GM19395 (cell line): ENCODE data around the gene ZNF397.
"Not testable (repeated sequence)": the region's sequence is repeated elsewhere in the genome, so short reads cannot be mapped to it uniquely, and the experiment has no call there.

Source experiments
- ATAC-seq: cut with Tn5 transposase; IDR thresholded peaks from one replicate; pipeline ENCODE4 v1.9.1; 2021; ENCODE audit warnings: mild to moderate bottlenecking, moderate library complexity; ENCODE audit not compliant: unreplicated experiment

The ZNF397 gene

DNA sequence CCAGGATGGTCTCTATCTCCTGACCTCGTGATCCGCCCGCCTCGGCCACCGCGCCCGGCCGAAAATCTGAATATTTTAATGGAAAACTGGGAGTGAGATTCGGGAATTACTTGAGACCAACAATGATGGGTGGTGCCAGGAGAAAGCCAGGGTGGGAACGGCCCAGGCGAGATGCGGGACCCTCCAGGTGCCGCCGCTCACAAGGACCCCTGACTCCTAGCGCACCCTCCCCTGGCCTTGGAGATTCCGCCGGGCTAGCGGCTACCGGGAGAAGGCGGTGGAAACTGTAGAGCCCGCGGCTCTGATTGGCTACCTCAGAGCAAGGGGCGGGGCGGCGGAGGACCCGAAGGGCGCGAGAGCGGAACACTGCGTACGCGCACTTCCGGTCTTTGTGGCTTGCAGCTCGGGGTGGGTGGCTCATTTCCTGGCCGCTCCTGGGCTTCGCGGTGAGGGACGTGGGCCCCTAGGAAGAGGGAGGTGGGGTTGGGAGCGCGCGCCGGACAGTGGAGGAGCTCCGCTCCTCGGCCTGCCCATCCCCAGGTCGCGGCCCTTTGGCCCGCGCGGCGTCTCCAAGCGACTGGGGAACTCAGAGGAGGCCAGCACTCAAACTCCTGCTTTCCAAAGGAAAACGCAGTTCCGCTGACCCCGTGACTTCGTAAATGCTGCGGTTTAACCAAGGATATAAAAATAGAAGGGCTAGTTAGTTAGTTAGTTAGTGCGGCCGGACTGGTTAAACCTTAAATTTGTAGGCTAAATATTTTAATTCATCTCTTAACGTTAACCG lies at the start of gene ZNF397:
Gene ZNF397 (plus strand): TSS at position 371 of the 784 bp plus-strand sequence. CDS start 1,437 bp downstream, outside the sequence.
- ATAC-seq: peak; percentile 99

DNA sequence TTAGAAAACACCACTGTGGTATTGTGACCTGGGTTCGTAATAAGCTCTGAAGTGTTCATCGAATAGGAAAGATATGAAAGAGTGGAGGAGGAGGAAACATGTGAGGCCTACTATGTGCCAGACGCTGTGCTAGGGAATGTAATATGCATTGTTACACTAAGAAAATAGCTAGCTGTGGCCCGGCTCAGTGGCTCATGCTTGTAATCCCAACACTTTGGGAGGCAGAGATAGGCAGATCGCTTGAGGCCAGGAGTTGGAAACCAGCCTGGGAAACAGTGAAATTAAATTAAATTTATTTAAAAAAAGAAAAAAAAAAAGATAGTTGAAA lies 49.2 kb upstream of the ZNF397 start:
- no peak for ATAC-seq

DNA sequence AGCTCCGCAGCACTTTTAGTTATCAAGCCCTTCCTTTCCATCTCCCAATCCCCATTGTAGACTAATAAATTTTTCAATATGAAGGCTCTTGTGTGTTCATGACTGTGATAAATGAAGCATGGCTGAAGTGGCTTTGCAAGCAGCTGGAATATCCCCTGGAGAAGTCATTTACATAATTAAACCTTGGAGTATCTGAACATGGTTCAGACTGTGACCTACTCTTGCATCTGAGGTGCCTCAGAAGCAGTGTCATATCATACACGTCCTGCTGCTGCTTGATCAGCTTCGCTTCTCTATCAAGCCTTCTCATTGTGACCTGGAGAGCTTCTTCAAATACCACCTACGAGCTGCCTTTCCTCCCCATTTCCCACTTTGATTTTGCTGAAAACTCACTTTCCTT lies 48.4 kb upstream of the ZNF397 start:
- no peak for ATAC-seq

DNA sequence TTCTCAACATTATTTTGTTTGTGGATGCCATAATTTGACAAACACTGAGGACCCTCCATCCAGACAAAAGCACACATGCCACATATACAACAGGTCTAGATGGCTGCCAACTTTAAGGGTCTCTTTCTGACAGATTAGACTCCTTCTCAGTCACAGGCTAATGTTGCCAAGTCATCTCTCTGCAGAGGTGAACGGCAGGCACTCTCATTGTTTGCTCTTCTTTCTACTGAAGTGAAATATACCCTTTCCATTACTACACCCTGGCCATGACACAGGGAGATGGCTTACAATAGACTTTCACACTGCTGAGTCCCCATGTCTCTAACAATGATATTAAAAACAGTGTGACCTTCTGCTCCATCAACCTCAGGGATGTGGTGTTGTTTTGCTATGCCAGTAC lies 47.5 kb upstream of the ZNF397 start:
- ATAC-seq: no peak

DNA sequence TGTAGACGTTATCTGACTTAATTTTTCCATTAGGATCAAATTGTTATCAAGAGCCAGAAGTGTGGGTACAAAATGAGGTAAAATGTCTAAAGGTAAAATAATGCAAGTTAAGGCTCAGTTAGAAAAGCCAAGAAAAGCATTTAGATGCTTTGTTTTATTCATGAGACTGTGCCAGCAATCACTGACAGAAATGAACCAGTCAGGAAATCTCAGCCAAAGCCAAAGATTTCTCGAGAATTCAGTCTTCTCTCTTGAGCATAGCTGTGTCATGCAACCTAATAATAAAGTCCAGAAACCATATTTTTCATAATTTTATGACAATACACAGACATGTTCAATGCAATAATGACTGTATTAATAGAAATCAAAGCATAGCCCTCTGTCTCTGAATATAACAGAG lies 43.5 kb upstream of the ZNF397 start:
- no peak for ATAC-seq

DNA sequence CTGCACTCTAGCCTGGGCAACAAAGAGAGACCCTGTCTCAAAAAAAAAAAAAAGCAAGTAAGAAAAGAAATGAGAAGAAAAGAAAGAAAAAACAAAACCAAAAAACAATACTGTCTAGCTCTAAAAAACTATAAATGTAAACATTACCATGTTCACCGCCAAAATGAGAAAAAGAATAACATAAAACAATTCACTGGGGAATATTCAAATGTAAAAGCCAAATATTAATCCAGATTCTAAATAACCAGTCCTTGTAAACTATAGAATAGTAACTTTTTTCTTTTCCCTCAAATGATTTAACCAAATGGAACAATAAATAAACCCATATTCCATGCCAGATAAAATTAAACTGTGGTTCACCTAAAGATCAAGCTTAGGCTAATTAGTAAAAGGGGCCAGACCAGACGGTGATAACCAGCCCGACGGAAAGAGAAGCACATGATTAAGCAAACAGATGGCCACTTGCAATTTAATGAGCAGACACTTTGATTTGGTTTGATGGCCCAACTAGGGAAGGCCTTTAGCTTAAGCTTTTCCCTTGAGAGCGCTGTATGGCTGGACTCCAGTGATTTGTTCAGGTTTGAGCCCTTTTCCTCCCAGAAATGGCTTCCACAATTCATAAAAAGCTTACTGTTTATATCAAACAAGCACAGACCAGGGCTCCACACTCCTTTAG lies 39.4 kb upstream of the ZNF397 start:
- ATAC-seq: no peak

DNA sequence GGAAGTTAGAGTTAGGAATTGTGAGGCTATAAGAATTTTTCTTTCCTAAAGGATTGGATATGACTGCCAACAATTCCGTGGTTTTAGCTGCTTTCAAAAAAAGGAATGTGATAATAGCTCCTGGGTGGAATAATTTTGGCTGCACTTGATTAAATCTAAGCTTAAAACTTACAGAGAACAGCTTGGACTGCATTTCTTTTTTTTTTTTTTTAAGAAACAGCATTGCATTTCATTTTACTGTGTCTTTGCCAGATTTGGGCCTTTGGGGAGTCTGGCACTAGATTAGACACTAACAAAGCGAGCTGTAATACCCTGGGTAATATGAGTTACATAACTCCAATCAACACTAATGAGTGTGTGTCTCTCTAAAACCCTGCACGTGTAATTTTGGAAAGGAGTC lies 37.8 kb upstream of the ZNF397 start:
- ATAC-seq: no peak

DNA sequence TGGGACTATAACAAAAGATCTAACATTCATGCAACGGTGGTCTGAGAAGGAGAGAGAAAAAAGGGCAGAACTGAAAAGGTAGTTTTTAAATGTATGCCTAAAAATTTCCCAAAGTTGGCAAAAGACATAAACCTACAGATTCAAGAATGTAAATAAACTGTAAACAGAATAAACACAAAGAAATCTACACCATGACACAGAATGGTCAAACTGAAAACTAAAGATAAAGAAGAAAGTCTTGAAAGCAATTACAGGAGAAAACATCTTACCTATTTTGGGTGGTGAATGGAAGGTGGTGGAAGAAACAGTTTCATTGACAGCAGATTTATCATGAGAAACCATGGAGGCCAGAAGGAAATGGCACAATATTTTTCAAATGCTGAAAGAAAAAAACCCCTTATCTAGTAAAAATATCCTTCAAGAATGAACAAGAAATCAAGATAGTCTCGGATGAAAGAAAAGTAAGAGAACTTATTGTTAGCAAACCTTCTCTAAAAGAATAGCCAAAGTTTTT lies 35.6 kb upstream of the ZNF397 start:
- no peak for ATAC-seq

DNA sequence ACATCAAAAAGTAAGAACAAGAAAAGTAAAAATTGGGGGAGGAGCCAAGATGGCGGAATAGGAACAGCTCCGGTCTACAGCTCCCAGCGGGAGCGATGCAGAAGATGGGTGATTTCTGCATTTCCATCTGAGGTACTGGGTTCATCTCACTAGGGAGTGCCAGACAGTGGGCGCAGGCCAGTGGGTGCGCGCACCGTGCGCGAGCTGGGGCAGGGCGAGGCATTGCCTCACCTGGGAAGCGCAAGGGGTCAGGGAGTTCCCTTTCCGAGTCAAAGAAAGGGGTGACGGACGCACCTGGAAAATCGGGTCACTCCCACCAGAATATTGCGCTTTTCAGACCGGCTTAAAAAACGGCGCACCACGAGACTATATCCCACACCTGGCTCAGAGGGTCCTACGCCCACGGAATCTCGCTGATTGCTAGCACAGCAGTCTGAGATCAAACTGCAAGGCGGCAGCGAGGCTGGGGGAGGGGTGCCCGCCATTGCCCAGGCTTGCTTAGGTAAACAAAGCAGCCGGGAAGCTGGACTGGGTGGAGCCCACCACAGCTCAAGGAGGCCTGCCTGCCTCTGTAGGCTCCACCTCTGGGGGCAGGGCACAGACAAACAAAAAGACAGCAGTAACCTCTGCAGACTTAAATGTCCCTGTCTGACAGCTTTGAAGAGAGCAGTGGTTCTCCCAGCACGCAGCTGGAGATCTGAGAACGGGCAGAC lies 34.9 kb upstream of the ZNF397 start:
- not testable (repeated sequence) for ATAC-seq

DNA sequence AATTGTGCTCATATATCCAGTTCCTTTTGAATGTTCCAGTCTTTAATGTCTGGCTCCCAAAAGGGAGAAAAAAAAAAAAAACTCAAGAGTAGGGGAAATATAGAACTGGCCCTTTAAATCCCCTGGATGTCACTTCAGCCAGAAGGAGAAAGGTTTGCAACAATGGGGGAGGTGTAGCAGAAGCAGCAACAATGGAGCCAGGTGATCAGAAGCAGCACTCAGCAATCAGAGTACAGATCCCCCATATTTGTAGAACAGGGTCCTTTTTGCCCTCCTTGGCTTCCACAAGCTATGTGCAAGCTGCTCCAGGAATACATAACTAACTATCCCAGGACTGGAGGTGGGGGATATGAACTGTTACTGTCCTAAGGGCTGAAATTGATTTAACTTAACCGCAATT lies 25.8 kb upstream of the ZNF397 start:
- no peak for ATAC-seq

DNA sequence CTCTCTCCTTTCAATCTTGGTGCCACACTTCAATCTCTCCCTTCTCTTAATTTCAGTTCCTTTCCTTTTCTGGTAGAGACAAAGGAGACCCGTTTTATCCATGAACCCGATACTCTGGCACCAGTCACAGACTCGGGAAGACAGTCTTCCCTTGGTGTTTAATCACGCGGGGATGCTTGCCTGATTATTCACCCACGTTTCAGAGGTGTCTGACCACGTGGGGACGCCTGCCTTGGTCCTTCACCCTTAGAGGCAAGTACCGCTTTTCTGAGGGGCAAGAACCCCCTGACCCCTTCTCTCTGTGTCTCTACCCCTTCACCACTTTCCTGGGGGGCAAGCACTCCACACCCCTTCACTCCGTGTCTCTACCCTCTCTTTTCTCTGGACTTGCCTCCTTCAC lies 24.2 kb upstream of the ZNF397 start:
- not testable (repeated sequence) for ATAC-seq

DNA sequence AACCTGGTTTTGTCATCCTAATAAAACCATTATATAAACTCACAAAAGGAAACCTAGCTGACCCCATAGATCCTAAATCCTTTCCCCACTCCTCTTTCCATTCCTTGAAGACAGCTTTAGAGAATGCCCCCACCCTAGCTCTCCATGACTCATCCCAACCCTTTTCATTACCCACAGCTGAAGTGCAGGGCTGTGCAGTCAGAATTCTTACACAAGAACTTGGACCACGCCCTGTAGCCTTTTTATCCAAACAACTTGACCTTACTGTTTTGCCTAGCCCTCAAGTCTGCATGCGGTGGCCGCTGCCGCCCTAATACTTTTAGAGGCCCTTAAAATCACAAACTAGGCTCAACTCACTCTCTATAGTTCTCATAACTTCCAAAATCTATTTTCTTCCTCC lies 21.5 kb upstream of the ZNF397 start:
- not testable (repeated sequence) for ATAC-seq

DNA sequence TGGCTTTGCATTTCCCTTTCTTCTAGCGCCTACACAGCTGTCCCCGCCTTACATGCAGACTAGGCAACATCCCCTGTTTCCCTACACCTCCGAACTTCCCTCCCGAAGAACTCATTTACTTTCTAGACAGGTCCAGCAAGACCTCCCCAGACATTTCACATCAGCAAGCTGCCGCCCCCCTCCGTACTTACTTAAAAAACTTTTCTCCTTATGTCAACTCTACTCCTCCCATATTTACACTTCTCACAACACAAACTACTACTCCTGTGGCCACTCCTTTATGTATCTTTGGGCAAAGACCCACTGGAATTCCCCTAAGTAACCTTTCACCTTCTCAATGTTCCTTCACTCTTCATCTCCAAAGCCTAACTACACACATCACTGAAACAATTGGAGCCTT lies 20.4 kb upstream of the ZNF397 start:
- no peak for ATAC-seq

DNA sequence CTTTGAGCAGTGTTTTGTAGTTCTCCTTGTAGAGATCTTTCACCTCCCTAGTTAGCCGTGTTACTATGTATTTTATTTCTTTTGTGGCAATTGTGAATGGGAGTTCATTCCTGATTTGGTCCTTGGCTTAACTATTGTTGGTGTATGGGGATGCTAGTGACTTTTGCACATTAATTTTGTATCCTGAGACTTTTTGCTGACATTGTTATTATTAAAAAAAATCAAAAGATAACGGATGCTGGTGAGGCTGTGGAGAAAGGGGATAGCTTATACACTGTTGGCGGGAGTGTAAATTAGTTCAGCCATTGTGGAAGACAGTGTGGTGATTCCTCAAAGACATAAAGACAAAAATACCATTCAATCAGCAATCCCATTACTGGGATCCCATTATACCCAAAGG lies 17.0 kb upstream of the ZNF397 start:
- no peak for ATAC-seq

DNA sequence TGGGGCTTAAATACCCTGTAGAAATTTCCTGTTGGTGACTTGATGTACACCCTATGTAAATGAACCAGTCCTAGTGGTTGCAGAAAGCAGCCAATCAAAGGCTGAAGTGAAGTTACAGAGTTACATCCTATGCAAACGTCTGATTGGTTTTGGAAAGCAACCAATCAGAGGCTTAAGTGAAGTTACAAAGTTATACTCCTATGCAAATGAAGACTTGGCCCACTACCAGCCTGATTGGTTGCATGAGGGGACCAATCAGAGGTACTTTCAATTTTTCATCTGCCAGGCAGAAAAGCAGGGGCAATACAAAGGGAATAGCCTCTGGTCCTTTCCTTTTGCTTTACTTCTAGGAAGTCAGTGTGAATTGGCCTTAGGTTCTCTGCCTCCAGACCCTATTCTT lies 13.6 kb upstream of the ZNF397 start:
- no peak for ATAC-seq

DNA sequence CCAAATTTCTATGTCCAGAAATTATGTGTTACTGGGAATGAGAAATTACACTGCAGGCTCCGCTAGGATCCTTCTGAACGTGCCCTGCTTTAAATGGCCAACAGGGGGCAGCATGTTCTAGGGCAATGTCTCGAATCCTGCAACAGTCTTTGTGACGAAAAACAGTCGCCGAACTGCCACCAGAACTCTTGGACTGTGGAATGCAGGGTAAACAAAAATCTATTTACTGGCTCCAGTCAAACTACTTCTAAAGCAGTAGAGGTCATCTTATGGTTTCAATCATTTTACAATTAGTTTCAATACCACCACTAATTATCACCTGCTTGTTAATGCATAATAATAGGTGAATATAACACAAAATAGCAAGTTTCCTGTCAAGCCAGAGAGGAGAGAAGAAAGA lies 9.8 kb upstream of the ZNF397 start:
- ATAC-seq: peak; percentile 94

DNA sequence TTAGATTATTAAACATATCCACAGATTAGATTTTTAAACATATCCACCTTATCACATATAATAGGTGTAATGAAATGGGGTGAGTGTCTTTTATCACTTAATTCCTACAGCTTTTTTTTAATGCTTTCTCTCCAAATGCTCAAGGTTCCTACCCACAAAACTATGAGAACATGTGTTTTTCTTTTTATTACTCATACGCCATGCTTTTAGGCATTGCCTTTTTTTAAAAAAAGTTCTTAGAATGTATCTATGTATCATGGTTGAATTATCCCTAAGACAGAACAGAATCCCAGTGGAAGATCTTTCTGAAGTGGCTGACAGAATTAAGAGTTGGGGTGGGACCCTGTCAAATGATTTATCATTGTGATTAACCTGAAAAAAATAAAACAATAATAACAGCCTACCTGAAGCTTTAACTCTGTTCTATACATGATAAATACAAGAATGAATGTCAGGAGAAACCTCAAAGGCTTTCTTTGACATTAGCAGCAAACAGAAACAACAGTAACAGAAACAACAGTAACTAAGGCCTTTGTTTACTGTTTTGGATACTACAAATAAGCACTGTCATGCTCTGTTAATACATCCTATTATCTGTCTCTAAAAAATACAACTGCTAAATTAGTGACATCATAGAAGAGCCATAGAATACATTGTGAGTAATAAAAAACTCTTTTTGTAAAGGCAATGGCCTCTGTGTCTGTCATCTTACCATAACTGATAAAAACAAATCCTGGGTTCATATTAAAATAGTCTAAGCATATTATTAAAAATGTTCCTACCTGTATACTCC lies 4.1 kb upstream of the ZNF397 start:
- no peak for ATAC-seq

DNA sequence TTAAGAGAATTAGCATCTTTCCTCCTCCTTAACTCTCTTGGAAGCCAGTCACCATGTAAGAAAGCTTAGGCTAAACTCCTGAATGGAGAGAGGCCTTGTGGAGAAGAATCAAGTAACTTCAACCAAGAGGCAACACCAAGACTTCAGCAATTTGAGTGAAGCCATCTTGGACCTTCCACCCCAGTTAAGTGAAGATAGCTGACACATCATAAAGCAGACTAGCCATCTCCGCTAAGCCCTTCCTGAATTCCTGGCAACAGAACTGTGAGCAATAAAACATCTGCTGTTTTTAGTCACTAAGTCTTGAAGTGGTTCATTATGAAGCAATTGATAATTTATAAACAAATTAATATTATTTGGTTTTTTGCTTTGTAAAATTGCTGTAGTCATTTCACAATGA lies 1.5 kb upstream of the ZNF397 start:
- ATAC-seq: no peak

DNA sequence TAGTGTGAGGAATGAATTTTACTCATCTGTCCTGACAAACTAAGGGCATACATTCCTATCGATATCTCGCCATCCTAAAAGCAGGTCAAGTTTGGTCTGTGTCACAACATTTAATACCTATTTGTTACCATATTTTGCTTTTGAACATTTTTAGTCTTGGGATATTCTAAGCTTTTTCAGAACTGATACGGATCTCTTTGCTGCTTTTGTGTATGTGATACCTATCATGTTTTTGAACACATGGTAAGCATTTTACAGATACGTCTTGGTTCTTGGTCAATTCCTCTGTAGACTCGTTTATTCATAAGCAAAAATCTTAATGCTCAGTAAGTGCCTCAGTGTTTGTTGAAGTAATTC lies 592 bp downstream of the ZNF397 start:
- peak; percentile 7 for ATAC-seq

DNA sequence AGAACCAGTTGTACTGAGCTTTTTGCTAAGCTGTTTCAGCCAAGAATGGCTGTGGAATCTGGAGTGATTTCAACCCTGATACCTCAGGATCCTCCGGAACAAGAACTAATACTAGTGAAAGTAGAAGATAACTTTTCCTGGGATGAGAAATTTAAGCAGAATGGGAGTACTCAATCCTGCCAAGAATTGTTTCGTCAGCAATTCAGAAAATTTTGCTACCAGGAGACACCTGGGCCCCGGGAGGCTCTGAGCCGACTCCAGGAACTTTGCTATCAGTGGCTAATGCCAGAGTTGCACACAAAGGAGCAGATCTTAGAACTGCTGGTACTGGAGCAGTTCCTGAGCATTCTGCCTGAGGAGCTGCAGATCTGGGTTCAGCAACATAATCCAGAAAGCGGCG lies 1.6 kb downstream of the ZNF397 start:
- ATAC-seq: no peak

DNA sequence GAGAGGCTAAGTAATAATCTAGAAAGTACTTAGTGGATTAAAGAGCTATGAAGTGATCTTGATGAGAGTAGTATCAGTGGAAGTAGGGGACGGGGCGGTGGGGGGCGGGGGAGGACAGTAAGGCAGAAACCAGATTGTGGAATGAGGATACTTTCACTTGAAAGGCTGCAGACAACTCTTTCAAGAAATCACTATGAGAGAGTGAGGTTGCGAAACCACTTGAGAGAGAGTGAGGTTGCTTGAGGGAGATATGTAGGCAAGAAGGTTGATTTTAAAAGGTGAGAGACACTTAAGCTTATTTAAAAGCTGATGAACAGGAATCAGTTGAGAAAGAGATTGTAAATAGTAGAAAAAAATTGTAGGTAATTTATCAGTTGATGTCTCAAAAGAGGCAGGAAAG lies 3.8 kb downstream of the ZNF397 start:
- ATAC-seq: no peak
